ES-I3 (cell line): ENCODE measurements around the gene NDUFB2.
"Not testable (repeated sequence)": the region's sequence is repeated elsewhere in the genome, so short reads cannot be mapped to it uniquely, and the experiment has no call there.

Experiments used
- H3K36me3 ChIP-seq: 2 replicates; pipeline ENCODE4 v1.6.1; 2013; ENCODE audit warnings: mild to moderate bottlenecking, low read length, control low read depth, moderate library complexity; ENCODE audit not compliant: insufficient read depth
- H3K4me1 ChIP-seq: 2 replicates; pipeline ENCODE4 v1.6.1; 2013; ENCODE audit warnings: mild to moderate bottlenecking, control low read depth, low read length; ENCODE audit not compliant: insufficient read depth
- H3K9ac ChIP-seq: 2 replicates; pipeline ENCODE4 v1.6.1; 2013; ENCODE audit warnings: low read depth, mild to moderate bottlenecking, low read length, moderate library complexity
- H3K9me3 ChIP-seq: 2 replicates; pipeline ENCODE4 v1.6.1; 2013; ENCODE audit warnings: mild to moderate bottlenecking, low read length, moderate library complexity; ENCODE audit not compliant: control insufficient read depth, insufficient read depth

The NDUFB2 gene

DNA sequence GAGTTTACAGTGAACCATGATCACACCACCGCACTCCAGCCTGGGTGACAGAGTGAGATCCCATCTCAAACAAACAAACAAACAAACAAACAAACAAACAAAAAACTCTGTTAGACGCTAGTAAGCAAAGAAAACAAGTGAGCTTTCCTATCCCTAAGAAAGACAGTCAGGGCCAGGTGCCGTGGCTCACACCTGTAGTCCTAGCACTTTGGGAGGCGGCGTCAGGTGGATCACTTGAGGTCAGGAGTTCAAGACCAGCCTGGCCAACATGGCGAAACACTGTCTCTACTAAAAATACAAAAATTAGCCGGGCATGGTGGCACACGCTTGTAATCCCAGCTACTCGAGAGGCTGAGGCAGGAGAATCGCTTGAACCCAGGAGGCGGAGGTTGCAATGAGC is 19.6 kb upstream of the NDUFB2 start:
- not testable (repeated sequence) for H3K36me3 ChIP-seq, H3K4me1 ChIP-seq, H3K9ac ChIP-seq, H3K9me3 ChIP-seq

DNA sequence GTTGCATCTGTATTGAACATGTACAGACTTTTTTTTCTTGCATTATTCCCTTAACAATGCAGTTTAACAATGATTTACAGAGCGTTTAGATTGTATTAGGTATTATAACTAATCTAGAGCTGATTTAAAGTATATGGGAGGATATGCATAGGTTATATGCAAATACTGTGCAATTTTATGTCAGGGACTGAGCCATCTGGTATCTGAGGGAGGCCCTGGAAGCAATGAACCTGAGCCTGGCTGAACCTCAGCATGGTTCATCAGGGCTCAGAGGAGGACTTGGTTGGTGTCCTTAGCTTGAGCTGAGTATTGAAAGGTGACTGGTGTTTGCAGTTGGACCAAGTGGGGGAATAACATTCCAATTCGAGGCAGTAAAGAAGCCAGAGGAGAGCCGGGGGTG is 19.0 kb upstream of the NDUFB2 start:
- Histone ChIP-seq H3K36me3 (no peaks in the 10 kb centered on the region), H3K4me1 (peaks cover 5% of the 10 kb centered on the region; the same call in 1 of the 2 replicates), H3K9me3 (no peaks in the 10 kb centered on the region), H3K9ac (no peak overlapping the region)

DNA sequence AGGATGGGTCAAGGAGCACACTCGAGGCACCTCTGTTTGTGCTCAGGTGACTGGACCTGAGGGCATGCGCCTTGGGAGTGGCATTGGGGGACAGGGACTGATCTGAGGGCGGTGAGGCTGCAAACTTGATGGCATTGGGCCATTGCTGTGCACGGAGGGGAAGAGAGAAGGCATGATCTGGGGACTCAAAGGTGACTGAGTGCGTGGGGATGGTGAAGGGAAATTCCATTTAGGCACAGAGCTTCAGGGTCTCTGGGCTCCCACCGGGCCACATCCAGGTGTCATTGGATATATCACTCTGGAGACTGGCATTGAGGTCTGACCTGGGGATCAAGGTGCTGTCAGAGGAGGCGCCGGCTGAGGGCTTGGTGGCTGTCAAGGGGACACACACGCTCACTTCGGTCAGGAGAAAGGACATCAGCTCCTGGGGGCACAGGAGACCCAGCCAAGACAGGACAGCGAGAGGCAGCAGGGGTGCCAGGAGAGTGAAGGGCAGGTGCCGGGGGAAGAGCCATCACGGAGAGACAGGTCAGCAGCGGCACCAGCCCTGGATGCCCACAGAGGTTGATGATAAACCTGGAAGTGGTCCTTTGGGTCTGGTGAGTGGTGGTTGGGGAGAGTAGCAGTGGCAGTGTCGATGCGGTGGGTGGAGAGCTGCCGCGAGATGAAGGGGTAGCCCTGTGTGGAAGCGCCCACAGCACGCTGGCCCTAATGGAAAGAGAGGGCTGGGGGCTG is 18.3 kb upstream of the NDUFB2 start:
- Histone ChIP-seq H3K36me3 (no peaks in the 10 kb centered on the region), H3K9ac (no peak overlapping the region), H3K9me3 (no peaks in the 10 kb centered on the region), H3K4me1 (peaks cover 5% of the 10 kb centered on the region; the same call in 1 of the 2 replicates)

DNA sequence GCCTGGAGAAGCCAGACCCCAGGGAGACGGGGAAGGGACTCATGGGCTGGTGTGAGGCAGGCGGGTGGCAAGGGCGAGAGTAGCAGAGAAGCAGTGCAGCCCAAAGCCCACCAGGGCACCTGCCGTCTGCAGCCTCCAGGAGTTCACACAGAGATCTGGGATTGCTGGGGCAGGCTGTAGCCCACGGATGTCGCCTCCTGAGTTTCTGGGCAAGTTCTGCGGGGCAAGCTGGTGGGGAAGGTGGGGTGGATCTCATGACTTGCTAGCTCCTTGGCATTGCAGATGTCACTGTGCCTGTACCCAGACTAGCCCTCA is 17.7 kb upstream of the NDUFB2 start:
- H3K9ac ChIP-seq: no peak overlapping the region
- peaks cover 5% of the 10 kb centered on the region; the same call in 1 of the 2 replicates for H3K4me1 ChIP-seq
- H3K9me3 ChIP-seq: no peaks in the 10 kb centered on the region
- H3K36me3 ChIP-seq: no peaks in the 10 kb centered on the region

DNA sequence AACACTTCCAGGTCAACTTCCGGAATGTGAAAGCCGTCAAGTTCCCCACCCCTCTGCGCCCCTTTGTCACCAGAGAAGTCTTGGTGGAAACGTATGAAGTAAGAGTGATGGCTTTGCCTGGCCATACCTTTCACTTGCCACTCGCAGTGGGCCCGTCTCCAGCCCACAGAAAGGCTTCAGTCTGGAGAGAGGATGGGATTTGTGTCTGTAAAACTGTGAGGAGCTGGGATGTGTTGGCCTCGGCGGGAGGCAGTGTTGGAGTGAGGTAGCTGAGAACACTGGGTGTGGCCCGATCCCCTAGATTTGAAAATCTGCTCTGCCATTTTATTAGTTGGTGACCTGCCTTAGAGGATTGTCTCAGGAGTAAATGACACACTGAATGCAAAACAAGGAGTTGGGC is 17.3 kb upstream of the NDUFB2 start:
- H3K9ac ChIP-seq: no peak overlapping the region
- peaks cover 5% of the 10 kb centered on the region; the same call in 1 of the 2 replicates for H3K4me1 ChIP-seq
- no peaks in the 10 kb centered on the region for H3K36me3 ChIP-seq
- no peaks in the 10 kb centered on the region for H3K9me3 ChIP-seq

DNA sequence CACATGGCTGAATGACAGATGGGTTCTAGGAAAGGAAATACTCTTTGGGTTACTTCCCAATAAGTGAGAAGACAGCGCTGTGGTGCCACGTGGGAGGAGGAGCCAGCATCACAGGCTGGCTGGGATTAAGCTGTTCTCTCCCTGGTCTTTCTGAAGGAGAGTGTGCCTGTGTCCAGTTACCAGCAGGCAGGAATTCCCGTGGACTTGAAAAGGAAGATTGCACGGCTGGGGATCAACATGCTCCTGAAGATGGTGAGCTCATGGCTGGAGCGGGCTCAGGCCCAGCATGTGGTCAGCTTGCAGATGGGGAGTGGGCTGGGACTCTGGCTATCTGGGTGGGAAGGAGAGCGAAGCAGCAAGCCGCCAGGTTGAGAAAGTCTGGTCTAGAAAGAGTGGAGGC is 15.6 kb upstream of the NDUFB2 start:
- Histone ChIP-seq H3K4me1 (no peaks in the 10 kb centered on the region), H3K9ac (no peak overlapping the region), H3K9me3 (no peaks in the 10 kb centered on the region), H3K36me3 (no peaks in the 10 kb centered on the region)

DNA sequence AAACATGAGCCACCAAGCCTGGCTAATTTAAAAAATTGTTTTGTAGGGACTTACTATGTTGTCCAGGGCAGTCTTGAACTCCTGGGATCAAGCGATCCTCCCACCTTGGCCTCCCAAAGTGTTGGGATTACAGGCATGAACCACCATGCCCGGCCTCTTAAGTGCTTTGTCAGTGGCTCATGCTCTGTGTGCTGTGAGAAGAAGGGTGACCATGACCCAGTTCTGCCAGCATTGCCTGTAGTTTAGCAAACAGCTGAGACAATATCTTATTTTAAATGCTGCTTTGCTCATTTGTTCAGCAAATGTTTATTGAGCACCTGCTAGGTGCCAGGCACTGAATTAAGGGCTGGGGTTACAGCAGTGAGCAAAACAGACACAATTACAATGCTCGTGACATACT is 14.7 kb upstream of the NDUFB2 start:
- Histone ChIP-seq H3K9me3 (no peaks in the 10 kb centered on the region), H3K9ac (no peak overlapping the region), H3K36me3 (no peaks in the 10 kb centered on the region), H3K4me1 (no peaks in the 10 kb centered on the region)

DNA sequence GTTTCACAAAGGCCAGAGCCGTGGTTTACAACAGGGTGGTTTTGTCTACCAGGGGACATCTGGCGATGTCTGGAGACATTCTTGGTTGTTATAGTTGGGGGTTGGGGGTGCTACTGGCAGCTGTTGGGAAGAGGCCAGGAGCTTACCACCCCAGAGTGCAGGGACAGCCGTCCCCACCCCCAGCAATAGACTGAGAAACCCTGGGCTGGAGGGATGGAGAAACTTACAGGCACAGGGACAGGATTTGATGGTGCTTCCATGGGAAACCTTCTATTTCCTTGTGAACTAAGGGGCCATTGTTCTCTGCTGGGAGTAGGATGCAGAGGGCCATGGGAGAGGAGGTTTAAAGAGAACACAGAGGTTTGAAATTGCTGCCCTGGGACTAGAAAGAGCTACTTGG is 12.9 kb upstream of the NDUFB2 start:
- no peak overlapping the region for H3K9ac ChIP-seq
- H3K9me3 ChIP-seq: no peaks in the 10 kb centered on the region
- H3K36me3 ChIP-seq: no peaks in the 10 kb centered on the region
- H3K4me1 ChIP-seq: no peaks in the 10 kb centered on the region

DNA sequence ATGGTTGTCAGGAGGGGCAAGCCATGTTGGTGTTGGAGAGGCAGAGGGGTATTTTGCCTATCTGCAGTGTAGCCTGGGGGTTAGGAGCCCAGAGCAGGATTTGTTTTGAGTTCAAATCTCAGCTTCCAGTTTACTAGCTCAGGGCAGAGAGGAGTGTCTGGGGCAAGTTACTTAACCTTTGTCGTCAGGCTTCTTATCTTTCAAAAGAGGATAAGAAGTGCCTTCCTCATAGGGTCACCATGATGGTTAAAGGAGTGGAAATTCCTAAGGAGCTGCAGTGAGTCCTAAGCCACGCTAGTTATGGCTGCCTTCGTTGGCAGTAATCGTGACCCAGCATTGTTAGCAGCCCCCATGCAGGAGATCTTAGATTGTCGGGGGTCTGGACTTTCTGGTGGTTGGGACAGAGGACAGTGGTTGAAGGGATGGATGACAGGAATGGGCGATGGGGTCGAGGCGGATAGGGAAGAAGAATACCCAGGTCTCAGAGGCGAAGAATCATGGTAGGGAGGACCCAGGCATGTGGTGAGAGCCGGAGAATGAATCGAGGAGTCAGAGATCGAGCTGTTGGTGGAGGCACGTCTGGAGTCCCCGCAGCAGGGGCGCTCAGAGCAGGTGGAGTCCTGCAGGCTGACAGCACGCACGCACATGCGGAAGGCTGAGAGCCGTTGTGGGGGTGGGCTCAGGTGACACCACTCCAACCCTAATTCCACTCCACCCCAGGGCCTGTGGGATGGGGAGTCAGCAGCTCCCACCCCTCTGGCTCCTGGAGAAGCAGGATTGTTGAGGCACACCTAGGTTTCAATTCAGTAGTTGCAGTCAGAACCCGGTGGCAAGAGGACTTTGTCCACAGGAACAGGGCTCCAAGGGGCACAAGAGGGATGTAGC is 12.2 kb upstream of the NDUFB2 start:
- Histone ChIP-seq H3K9ac (no peak overlapping the region), H3K9me3 (no peaks in the 10 kb centered on the region), H3K36me3 (no peaks in the 10 kb centered on the region), H3K4me1 (no peaks in the 10 kb centered on the region)

DNA sequence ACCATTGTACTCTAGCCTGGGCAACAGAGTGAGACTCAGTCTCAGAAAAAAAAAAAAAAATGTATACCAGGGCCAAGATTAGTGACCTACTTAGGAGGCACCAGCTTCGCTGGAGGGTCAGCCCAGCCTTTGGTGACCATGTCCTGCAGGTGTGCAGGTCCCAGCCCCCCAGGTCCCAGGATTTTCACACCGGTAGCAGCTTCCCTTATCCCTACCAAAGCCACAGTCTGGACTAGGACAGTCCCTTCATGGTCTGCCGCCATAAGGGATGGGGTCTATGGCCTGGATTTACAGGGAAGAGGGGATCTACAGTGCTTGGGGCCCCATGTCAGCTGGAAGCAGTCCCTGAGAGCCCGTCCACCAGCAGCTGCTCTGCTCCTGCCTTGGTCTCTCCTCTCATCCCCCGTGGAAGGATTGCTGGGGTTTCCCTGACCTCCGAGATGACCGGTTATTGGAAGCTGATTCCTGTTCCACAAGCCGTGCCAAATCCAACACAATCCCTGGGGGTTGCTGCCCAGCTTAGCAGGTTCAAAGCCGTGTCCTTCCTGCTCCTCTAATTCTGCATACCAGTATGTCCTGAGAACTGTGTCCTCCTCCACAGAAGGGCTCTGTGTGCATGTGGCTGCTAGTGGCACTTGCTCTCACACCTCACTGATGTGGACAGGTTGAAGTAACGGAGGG is 11.0 kb upstream of the NDUFB2 start:
- no peaks in the 10 kb centered on the region for H3K9me3 ChIP-seq
- no peaks in the 10 kb centered on the region for H3K4me1 ChIP-seq
- H3K36me3 ChIP-seq: no peaks in the 10 kb centered on the region
- no peak overlapping the region for H3K9ac ChIP-seq

DNA sequence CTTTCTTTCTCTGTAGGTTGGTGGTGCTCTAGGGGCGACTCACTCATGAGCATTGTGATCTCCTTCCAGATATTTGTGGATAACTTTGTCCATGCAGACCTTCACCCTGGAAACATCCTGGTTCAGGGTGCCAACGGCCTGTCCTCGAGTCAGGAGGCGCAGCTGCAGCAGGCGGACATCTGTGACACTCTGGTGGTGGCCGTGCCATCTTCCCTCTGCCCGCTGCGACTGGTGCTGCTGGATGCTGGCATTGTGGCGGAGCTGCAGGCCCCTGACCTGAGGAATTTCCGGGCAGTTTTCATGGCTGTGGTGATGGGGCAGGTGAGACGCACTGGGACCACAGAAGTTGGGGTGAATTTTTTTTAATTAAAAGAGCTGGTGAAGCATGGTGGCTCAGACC is 9.6 kb upstream of the NDUFB2 start:
- no peak overlapping the region for H3K9ac ChIP-seq
- H3K4me1 ChIP-seq: no peaks in the 10 kb centered on the region
- H3K36me3 ChIP-seq: peaks cover 2% of the 10 kb centered on the region; the same call in 1 of the 2 replicates
- H3K9me3 ChIP-seq: no peaks in the 10 kb centered on the region

DNA sequence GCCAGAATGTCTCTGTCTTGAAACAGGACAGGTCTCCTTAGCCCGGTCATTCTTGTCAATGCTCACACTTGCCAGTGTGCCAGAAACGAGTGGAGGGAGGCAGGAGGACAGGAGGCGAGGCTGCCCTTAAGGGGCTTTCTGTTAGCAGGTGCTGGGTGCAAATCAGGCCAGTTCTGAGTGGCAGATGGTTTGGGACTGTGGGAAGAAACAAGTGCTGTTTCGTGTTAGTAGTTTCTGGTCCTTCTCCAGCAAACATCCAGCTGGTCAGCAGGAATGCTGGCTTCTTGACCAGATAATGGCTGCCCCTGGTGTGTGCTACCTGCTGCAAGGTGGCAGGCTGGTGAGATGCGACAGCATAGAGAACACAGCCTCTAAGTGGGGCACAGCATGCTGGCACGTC is 8.2 kb upstream of the NDUFB2 start:
- H3K36me3 ChIP-seq: peaks cover 3% of the 10 kb centered on the region; the same call in 1 of the 2 replicates

DNA sequence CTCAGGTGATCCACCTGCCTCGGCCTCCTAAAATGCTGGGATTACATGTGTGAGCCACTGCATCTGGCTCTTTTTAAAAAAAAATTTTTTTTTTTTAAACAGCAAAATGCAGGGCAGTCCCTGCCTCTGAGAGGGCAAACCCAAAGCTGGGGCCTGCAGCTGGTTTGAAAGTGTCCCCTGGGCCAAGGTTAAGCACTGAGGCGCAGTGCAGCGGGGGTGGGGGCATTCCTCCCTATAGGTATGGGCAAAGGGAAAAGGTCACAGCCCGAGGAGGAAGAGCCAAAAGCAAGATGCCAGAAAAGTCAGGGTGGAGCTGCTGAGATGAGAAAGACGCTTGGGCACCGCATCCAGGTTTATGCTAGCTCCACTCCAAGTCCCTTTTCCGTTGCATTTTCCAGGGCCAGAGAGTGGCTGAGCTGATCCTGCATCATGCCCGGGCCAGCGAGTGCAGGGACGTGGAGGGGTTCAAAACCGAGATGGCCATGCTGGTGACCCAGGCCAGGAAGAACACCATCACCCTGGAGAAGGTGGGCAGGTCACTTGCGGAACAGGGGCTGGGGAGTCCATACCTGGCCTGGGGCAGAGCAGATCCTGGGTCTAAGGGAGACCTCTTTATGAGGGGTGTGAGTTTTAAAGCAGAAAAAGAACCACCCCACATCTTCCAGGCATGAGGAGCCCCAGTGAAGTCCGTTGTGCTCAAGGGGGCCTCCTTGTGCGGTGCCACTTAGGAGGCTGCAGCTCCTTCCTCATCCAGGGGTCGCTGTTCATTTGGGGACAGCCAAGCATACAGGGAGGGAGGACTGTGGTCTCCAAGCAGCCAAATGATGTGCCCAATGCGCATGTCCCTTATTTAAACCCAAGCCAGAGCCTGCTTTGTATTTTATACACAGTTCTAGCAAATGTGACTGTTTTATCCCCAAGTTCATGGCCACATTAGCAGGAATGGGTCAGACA is 7.0 kb upstream of the NDUFB2 start:
- H3K4me1 ChIP-seq: no peaks in the 10 kb centered on the region
- H3K9me3 ChIP-seq: no peaks in the 10 kb centered on the region
- no peak overlapping the region for H3K9ac ChIP-seq
- H3K36me3 ChIP-seq: peaks cover 3% of the 10 kb centered on the region; the same call in 1 of the 2 replicates

More for the DNA sequence above, 8.2 kb upstream of the NDUFB2 start:
- no peak overlapping the region for H3K9ac ChIP-seq
- H3K9me3 ChIP-seq: no peaks in the 10 kb centered on the region
- H3K4me1 ChIP-seq: no peaks in the 10 kb centered on the region
